Large intestine (tissue), 3 donors: ENCODE measurements around the gene OTOP1. TPM values are rescaled to one million over a fixed set of nuclear protein-coding genes. Genes with fewer than 3 reads are reported as not detected.
"Not testable (repeated sequence)": the region's sequence is repeated elsewhere in the genome, so short reads cannot be mapped to it uniquely, and the experiment has no call there.

Experiments
- DNase-seq, 2 donors: peaks; one replicate each; pipeline versions ENCODE4 v3.0.0 to v3.0.0-alpha.2; 2013
- H3K27ac ChIP-seq: one replicate; pipeline ENCODE4 v1.5.1; 2013; ENCODE audit warnings: low read length
- H3K27me3 ChIP-seq: 2 replicates; pipeline ENCODE4 v1.6.1; 2013; ENCODE audit warnings: low read length; ENCODE audit not compliant: control insufficient read depth, insufficient read depth
- H3K36me3 ChIP-seq: 2 replicates; pipeline ENCODE4 v1.6.1; 2013; ENCODE audit warnings: low read length; ENCODE audit not compliant: control insufficient read depth, insufficient read depth
- H3K4me1 ChIP-seq: one replicate; pipeline ENCODE4 v1.6.1; 2013; ENCODE audit warnings: low read length; ENCODE audit not compliant: control insufficient read depth, insufficient read depth
- H3K4me3 ChIP-seq: one replicate; pipeline ENCODE4 v1.5.1; 2013; ENCODE audit warnings: low read length
- H3K9me3 ChIP-seq: one replicate; pipeline ENCODE4 v1.6.1; 2013; ENCODE audit warnings: mild to moderate bottlenecking, low read depth, low read length, moderate library complexity; ENCODE audit not compliant: control insufficient read depth
- WGBS: methylation state at CpG from one replicate; pipeline ENCODE4 v1.1.5; 2013; ENCODE audit warnings: low lambda C conversion rate; ENCODE audit not compliant: insufficient coverage; 5-methylcytosine and 5-hydroxymethylcytosine counted together
- polyA plus RNA-seq: library from polyadenylated mRNA; unstranded; fragments of 120-200 nt; gene quantifications from one replicate; pipeline ENCODE4 v1.2.1, GENCODE V29; 2013

Gene OTOP1
- polyA plus RNA-seq, 1 donor, result not detected

- no peak for DNase-seq
- H3K27ac ChIP-seq, result no peak overlapping the region
- no peaks in the 10 kb centered on the region for H3K36me3 ChIP-seq
- H3K4me3 ChIP-seq, result no peak overlapping the region
- no peaks in the 10 kb centered on the region for H3K9me3 ChIP-seq
- H3K27me3 ChIP-seq, result peaks cover 11% of the 10 kb centered on the region
- 80% methylated on average over 1 of the region's 10 CpGs for WGBS
- no peaks in the 10 kb centered on the region for H3K4me1 ChIP-seq
Measured at GRCh38 chr4:4203688-4204400, 22.9 kb downstream of the OTOP1 start.

- H3K27ac ChIP-seq, result no peak overlapping the region
- no peaks in the 10 kb centered on the region for H3K4me1 ChIP-seq
- H3K9me3 ChIP-seq, result no peaks in the 10 kb centered on the region
- H3K36me3 ChIP-seq, result no peaks in the 10 kb centered on the region
- no CpG with 5 or more reads among the region's 4 CpGs for WGBS
- DNase-seq, result no peak
- H3K4me3 ChIP-seq, result no peak overlapping the region
- peaks cover 7% of the 10 kb centered on the region for H3K27me3 ChIP-seq
Measured at GRCh38 chr4:4202510-4202909, 24.2 kb downstream of the OTOP1 start.

- Histone ChIP-seq H3K27me3 (peaks cover 5% of the 10 kb centered on the region), H3K4me1 (no peaks in the 10 kb centered on the region), H3K4me3 (no peak overlapping the region), H3K9me3 (no peaks in the 10 kb centered on the region), H3K36me3 (no peaks in the 10 kb centered on the region), H3K27ac (no peak overlapping the region)
- DNase-seq, result no peak
- WGBS, result no CpG with 5 or more reads among the region's 4 CpGs
Measured at GRCh38 chr4:4200624-4201023, 26.1 kb downstream of the OTOP1 start.

- H3K4me1 ChIP-seq, result no peaks in the 10 kb centered on the region
- no CpG with 5 or more reads among the region's 3 CpGs for WGBS
Measured at GRCh38 chr4:4195354-4195753, 31.4 kb downstream of the OTOP1 start.

GRCh38 chr4:4188557-4188956 is 38.2 kb downstream of the OTOP1 start:
- not testable (repeated sequence) for DNase-seq, H3K4me3 ChIP-seq, H3K9me3 ChIP-seq, H3K4me1 ChIP-seq, H3K27me3 ChIP-seq, H3K36me3 ChIP-seq, H3K27ac ChIP-seq
- WGBS, result no CpG with 5 or more reads among the region's 3 CpGs

More at GRCh38 chr4:4195354-4195753, 31.4 kb downstream of the OTOP1 start:
- H3K27ac ChIP-seq, result no peak overlapping the region
- no peak overlapping the region for H3K4me3 ChIP-seq
- no peaks in the 10 kb centered on the region for H3K27me3 ChIP-seq
- H3K36me3 ChIP-seq, result no peaks in the 10 kb centered on the region
- DNase-seq, result no peak
- H3K9me3 ChIP-seq, result no peaks in the 10 kb centered on the region

GRCh38 chr4:4185528-4185927 is 41.2 kb downstream of the OTOP1 start:
- no peak overlapping the region for H3K4me3 ChIP-seq
- no peaks in the 10 kb centered on the region for H3K4me1 ChIP-seq
- H3K27me3 ChIP-seq, result peaks cover 12% of the 10 kb centered on the region
- H3K9me3 ChIP-seq, result no peaks in the 10 kb centered on the region
- H3K27ac ChIP-seq, result no peak overlapping the region
- DNase-seq, result no peak
- no peaks in the 10 kb centered on the region for H3K36me3 ChIP-seq
- no CpG with 5 or more reads among the region's 3 CpGs for WGBS

GRCh38 chr4:4182835-4183568 is 43.7 kb downstream of the OTOP1 start:
- WGBS, result 47% methylated on average over 2 of the region's 19 CpGs
- Histone ChIP-seq H3K4me1 (no peaks in the 10 kb centered on the region), H3K9me3 (no peaks in the 10 kb centered on the region), H3K27me3 (peaks cover 12% of the 10 kb centered on the region), H3K36me3 (no peaks in the 10 kb centered on the region), H3K27ac (no peak overlapping the region), H3K4me3 (no peak overlapping the region)
- DNase-seq, result peak in 1 of 2 donors; percentile 4

- DNase-seq, result no peak
- H3K27me3 ChIP-seq, result peaks cover 3% of the 10 kb centered on the region
- H3K9me3 ChIP-seq, result no peaks in the 10 kb centered on the region
- 97% methylated on average over 5 of the region's 10 CpGs for WGBS
- no peaks in the 10 kb centered on the region for H3K36me3 ChIP-seq
- H3K27ac ChIP-seq, result no peak overlapping the region
- no peak overlapping the region for H3K4me3 ChIP-seq
- H3K4me1 ChIP-seq, result no peaks in the 10 kb centered on the region
Measured at GRCh38 chr4:4170596-4171150, 56.1 kb downstream of the OTOP1 start.

GRCh38 chr4:4167981-4168780 is 58.5 kb downstream of the OTOP1 start:
- H3K4me1 ChIP-seq, H3K9me3 ChIP-seq, DNase-seq, H3K4me3 ChIP-seq, H3K27me3 ChIP-seq, H3K36me3 ChIP-seq, H3K27ac ChIP-seq: not testable (repeated sequence)
- no CpG with 5 or more reads among the region's 19 CpGs for WGBS

- H3K27ac ChIP-seq, H3K9me3 ChIP-seq, H3K4me1 ChIP-seq, H3K36me3 ChIP-seq, H3K4me3 ChIP-seq, H3K27me3 ChIP-seq: not testable (repeated sequence)
- WGBS, result no CpG with 5 or more reads among the region's 13 CpGs
- peak in 1 of 2 donors; percentile 6 for DNase-seq
Measured at GRCh38 chr4:4166986-4167385, 59.7 kb downstream of the OTOP1 start.
